HG03460 (cell line): ENCODE measurements around the gene GABBR2.

Experiments
- ATAC-seq: cut with Tn5 transposase; IDR thresholded peaks from one replicate; pipeline ENCODE4 v1.9.1; 2021; ENCODE audit not compliant: unreplicated experiment

The GABBR2 gene

DNA sequence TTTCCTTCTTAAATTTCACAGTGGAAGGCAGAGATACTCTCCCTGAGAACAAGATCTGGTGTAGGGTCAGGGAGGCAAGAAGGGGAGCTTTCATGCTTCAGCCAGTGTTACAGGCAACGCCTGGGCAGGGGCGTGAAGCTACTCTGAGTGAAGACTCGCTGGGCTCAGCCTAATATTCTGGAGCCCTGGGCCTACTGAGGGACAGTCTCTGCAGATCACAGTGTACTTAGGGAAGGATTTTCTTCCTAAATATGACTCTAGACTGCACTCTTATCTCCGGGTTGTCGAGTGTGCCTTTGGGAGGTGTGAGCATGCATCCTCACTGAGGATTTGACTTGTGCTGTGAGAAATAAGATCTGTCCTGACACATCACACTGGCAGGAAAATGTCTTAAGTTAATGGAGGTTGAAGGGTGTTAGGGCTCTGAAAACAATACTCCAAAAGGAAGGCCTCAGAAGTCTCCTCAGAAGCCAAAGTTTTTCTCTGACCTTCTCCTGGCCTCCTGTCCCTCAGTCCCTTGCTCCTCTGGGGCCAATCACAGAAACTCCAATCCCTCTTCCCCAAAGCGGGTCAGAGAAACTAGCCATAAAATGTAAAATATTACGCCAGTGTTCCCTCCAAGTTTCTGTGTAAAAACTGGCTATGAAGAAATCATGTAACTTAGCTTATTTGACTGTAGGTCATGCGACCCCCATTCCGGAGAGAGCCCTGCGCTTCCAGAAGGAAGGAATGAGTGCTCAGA lies 296.5 kb downstream of the GABBR2 start:
- no peak for ATAC-seq

DNA sequence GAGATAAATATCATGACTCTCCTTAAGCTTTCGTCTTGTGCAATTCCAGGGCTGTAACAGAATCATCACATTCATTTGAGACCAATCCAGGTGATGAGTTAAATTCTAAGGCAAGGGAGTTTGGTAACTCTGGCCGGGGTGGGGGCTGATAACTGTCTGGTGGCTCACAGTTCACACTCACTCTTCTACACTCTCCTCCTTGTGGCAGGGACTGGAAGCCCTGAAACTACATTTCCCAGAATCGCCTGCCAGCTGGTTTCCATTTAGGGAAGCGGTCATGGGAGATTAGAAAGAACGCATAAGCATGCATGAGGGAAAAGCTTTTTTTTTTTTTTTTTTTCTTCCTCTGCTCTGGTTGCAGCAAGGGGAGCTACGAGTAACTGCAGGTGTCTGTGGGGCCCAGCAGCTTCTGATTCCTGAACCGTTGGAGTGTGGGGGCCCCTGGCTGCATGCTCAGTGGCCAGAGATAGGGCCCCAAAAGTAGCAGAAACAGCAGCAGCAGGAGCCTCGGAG lies 298.5 kb downstream of the GABBR2 start:
- no peak for ATAC-seq

DNA sequence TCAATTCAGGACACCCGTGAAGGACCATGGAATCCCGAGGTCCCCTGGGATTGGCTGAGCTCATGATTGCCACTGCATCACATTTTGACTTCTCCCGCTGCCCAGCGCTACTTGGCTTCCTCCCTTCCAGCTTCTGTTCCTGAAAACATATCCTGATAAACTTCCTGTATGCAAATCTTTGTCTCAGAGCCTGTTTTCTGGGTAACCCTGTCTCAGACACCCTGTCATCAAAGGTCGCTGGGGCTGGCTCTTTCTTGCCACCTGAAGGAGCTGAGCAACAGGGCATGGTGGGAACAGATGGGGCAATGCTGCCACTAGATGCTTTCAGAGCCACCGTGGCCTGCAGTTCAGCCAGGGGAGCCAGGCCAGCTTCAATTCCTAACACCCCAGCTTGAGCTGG lies 299.0 kb downstream of the GABBR2 start:
- no peak for ATAC-seq

DNA sequence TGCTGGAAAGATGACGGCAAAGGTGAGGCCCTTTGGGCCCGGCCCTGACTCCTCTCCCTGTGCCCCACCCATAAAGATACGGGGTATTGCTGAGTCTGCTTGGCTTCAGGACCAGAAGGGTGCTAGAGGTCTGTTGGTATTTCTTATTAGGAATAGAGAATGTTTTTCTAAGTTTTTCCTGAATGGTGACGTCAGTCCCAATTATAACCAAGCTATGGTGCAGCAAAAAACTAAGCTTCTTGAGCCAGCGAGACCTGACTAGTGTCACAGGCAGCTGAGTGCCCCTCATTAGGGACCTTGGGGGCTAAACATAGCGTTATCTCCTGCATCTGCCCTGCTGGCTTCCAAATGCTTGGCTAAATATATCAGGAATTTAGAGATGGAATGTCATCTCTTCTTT lies 302.3 kb downstream of the GABBR2 start:
- ATAC-seq, result no peak

DNA sequence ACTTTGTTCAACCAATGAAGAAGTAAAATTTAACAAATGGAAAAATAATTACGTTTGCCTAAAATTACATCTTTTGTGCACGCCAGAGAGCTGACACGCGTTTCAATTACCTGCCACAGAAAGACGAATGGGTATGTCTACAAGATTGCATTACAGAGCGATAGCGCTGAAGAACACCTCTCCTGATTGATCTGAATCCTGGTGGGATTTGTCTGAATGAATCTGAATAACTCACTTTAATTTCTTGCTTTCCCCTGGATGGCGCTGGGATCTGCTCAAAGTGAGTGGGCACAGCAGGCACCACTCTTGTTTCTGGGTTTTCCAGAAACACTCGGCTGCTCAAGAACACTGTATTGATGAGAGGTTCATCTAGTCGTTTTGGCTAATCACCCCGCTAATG lies 304.5 kb downstream of the GABBR2 start:
- no peak for ATAC-seq

DNA sequence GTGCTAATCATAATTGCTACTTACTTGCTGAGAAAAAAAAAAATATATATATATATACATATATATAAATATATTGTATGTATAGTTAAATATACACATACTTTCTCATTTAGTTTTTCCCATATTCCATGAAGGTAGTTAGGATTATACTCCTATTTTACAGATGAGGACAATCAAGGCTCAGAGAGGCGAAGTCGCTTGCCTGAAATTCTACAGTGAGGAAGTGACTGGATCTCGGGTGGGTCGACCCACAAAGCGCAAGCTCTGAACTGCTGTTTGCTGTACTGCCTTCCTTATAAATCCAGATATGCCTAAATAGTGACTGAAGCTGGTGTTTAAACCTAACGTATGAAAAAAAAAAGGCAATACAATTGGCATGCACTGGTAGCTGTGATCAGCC lies 305.0 kb downstream of the GABBR2 start:
- ATAC-seq, result no peak

DNA sequence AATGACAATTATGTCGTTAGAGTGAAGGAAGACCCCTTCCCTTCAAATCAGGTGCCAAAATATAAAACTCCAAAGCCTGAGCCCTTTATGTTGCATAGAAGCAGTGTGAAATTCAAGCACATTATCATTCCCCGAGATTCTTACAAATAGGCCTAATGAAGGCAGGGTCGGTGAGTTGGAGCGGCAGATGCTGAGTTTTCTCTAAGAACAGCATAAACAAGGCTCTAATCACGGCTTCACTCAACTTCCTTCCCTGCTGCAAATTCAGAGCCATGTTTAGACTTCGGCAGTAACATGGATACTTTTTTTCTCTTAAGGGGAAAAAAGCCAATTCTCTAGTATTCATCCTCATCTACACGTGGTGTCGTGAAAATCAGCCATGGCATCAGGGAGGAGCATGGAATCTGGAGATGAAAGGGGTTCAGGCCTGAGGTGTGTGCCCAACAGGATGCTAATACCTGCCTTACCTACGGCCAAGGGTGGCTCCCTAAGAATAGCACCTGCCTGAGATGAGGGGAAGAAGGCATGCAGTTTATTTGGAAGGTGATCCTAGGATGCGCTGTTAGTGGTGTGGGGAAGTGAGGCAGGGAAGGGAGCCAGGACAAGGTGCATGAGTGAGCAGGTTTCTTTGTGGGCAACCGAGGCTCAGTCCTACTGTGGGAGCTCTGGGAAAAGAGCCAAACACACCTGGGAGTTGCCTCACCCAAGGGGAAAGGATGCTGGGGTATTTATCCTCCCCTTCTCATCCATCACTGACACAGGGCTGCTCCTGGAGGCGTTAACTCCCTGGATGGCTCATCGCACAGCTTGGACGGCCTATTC lies 306.5 kb downstream of the GABBR2 start:
- no peak for ATAC-seq

DNA sequence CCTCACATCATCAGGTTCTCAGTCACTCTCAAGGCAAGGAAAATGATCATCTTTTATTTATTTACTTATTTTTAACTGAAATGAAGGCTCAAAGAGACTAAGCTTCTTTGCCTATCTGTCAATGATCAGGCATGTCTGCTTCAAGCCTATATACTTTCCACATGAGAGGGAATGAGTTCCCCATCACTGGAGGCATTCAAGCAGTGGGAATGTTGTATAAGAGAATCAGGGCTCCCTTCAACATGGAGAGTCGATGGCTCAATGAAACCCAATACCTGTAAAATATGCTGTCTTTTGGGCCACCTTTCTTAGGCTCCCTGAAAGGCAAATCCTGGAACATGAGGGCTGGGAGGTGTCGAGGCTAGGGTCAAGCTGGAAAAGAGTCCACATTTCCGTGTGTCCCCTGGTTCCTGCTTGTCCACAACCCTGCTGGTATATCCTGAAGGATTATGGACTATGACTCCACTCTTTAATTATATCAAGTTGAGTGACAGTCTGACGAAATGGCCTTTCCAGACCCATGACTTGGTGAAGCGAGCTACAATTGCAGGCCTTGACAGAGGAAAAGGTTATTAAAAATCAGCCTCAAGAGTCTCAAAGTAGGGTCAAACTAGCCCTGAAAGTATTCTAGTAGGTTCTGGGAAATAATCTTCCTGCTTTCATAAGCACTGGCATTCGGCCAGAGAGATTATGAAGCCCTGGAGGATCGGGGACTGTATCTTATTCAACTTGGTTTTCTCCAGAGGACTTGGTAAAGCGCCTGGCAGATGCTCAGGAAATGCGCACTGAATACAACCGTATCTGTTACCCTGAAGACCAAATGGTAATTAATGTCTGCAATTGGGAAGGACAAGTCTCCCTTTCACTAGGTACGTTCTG lies 307.4 kb downstream of the GABBR2 start:
- ATAC-seq, result no peak

DNA sequence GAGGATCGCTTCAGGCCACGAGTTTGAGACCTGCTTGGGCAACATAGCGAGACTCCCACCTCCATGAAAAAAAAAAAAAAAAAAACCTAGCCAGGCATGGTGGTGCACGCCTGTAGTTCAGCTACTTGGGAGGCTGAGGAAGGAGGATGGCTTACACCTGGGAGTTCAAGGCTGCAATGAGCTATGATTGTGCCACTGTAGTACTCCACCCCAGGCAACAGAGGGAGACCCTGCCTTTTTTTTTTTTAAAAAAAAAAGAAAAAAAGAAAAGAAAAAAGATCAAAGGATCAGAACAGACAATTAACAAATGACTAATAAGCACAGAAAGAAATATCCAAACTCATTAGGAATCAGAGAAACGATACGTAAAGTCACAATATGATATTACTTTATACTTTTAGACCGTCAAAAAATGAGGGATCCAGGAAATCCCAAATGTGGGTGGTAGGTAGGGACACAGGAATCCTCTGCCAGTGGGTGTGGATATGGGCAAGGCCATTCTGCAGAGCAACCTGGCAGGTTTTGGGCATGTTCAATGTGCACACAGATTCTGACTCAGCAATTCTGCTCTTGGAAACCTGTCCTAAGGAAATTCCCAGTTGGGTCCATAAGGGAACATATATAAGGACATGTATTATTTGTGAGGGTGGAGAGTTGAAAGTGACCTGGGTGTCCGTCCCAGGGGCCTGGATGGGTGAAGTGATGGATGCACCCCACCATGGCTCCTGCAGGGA lies 308.6 kb downstream of the GABBR2 start:
- no peak for ATAC-seq

DNA sequence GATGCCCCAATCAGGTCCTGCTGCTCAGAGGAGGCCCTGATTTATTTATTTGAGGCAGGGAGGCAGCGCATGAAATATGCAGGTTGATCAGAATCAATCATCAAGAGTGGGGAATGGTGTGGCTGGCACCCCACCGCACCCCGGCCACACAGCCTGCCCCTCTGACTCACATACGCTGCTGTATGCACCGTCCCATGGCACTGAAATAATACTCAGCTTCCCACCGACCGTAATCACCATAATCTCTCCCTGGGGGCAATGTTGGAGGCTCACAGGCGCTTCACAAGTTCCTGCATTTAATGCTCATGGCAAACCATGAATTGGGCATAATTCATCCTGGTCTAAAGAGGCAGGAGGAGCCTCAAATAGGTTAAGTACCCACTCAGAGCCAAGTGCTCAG lies 312.1 kb downstream of the GABBR2 start:
- ATAC-seq, result no peak

DNA sequence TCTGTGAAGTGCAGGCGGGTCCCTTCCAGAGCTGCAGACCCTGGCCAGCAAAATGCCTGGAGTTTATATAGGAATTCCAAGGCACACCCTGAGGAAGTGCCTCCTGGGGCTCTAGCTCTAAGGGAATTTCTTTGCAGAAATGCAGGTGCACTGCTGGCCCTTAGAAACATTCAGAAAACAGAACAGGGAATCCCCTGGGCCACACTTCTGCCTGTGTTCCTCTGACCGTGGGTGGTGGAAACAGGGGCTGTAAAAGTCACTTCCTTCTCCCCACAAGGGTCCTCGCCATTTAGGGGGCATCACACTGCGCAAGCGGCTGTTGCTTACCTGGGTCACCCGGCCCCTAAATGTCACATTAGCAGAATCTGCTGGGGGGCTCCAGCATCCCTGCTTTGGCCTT lies 312.5 kb downstream of the GABBR2 start:
- no peak for ATAC-seq

DNA sequence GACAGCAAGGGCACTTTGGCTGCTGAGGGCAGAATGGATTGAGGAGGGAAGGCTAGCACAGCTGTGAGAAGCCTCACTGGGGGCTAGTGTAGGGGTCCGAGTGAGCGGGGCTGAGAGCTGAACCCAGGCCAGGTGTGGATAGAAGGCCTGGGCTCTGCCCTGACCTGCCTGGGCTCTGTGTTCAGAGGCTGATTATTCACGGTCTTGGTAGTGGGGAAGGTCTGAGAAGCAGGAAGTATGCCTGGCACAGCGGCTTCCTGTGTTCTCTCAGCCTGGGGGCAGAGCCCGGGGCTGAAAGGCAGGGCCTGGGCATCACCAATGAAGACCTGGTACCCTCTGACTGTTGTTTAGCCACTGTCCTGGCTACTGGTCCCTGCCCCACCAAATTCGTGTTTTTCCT lies 316.9 kb downstream of the GABBR2 start:
- ATAC-seq, result no peak

DNA sequence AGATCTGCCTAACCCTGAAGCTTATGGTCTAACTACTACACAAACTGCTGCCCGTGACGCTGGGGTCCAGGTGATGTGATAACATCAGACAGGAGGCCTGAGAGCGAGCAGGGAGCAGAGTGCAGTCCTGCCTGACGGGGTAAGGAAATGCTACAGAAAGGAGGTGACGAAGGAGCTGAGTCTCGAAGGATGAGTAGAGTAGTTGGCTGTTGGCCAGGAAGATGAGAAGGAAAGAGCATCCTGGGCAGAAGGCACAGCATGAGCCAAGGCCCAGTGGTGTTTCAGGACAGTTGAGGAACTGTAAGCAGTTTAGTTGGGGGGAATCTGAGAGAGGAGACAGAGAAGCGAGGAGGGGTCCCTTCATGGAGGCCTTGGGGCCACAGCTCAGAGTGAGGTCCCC lies 317.3 kb downstream of the GABBR2 start:
- no peak for ATAC-seq

DNA sequence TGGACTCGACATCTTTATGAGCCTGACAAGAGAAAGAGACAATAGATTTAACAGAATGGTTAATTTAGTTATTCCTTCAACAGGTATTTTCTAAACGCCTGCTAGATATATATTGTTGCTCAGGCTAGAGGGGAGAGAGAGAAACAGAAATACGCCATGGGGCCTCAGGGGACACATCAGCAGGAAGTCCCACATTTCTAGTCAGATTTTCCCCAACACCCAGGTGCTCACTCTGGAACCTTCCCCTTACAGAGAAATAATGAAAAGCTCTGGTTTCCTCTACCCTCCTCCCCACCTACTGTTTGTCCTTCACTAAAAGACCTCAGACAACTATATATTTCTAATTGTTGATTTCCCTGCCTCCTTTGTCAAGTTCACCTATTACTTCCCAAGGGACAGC lies 323.0 kb downstream of the GABBR2 start:
- ATAC-seq, result no peak

DNA sequence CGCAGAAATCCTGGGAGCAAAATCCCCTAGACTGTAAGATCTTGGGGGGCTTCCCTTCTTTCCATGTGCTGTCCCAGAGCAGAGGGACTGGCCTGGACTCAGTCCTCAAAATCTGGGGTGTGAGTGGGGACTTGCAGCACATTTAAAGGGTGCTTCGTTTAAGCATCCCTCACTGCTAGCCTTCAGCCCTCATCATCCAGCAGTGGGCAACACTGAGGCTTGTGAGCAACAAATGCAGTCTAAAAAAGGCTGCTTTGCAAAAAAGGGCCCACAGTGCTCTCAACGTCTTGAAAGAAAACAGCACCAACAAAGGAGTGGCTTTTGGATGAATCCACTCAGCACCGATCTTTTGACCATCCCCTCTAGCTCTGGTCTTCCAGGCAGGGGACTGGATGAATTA lies 325.0 kb downstream of the GABBR2 start:
- ATAC-seq, result no peak

DNA sequence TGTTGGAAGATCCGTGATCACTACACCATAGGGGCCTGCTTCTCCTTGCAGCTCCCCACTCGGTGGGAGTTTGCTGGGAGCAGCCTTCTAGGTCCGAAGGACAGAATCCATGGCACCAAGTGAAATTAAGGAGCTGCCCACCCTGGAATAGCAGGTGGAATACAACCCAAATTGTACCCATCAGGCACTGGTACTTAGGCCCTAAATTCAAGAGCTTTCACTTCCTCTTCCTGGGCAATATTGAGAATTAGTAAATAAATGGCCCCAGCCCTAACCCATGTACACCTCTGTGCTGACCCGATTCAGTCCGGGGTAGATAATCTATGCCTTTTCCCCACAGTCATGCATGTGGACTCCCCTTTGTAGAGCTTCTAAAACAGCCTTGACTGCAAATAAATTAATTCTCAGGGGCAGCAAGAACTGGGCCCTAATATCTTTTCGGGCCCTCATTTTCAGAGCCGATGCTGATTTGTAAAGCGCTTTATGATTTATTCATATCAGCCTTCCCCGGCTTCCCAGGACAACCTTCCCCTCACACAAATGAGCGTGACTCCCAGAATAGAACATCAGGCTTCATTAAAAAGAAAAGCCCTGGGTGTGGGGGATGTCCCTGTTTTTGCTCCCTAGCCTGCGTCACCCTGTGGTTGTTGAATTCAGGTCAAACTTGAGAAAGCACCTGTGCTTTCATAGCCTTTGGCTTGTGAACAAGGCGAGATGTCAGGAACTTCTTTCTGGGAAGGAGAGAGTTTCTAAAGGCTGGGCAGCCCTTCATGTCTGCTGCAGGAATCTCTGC lies 327.2 kb downstream of the GABBR2 start:
- no peak for ATAC-seq

DNA sequence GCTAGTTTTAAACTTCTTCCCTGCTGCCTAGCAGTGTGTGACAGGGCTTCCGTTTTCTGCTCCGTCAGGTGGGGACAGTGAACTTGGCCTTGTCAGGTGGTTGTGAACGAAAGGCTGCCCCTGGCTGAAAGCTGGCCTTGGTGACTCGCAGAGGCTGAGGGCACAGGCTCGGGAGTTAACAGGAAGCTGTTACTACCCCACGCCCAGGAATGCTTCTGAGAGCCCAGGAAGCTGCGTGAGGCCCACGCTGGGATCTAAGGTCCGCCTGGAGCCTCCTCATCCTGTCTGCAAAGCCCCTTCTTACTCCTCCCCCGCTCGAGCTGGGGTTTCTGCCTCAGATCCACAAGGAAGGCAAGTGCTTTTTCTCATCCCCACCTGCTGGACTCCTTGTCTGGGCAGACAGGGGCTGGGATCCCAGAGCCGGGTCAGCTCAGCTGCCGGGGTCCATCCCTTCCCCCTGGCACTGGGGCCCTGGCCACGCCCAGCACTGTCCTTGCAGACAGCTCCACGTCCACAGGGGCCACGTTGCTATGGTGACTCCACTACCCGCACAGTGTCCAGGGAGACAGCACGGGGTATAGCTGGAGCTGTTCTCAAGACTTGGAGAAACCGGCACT lies 328.6 kb downstream of the GABBR2 start:
- ATAC-seq, result peak; percentile 45

DNA sequence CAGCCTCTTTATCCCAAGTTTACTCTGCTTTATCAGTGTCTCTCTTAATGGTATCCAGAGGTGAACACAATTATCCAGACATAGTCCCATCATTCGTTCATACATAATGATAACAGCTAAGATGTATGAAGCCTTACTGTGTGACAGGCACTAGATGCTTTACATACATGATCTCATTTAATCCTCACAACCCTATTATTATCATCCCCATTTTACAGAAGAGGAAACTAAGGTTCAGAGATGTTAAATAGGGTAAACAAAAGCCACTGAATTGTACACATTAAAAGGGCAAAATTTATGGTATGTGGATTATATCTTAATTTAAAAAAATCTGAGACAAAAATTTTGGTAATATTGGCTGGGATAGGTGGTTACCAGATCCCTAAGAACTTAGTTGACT lies 329.2 kb downstream of the GABBR2 start:
- no peak for ATAC-seq

DNA sequence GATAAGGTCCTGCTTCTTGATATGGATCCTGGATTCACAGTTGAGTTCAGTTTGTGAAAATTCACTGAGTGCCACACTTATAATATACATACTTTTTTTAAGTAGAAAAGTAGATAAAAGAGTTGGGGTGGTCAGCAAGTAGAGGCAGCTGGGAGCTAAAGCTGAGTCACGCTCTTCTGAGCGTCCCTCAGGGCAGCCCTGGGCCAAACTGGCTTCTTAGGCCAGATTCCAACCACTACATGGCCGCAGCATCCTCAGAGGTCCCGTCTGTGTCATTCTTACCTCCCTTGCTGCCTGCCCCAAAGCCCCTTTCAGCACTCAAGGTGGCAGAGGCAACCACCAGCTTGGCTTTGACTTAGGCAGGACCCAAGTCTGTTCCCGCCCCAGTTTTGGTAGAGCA lies 329.9 kb downstream of the GABBR2 start:
- no peak for ATAC-seq
